SK-N-SH treated with all-trans-retinoic acid at 6 μM for 48 hours (cell line): ENCODE data around the gene BAK1.

ENCODE experiments used
- ATAC-seq: fragments of 200-7000 bp; cut with Tn5 transposase; 3 replicates; pipeline ENCODE4 v1.9.1; 2020; ENCODE audit warnings: mild to moderate bottlenecking, moderate library complexity
- ARNTL ChIP-seq: fragments of 450-650 bp; formaldehyde crosslinking; IDR thresholded peaks from 2 replicates; pipeline ENCODE4 v1.5.0; 2020; ENCODE audit warnings: low read depth, mild to moderate bottlenecking, moderate library complexity, borderline replicate concordance
- CSDC2 ChIP-seq: fragments of 250-450 bp; sonication (Bioruptor Pico); IDR thresholded peaks from 2 replicates; pipeline ENCODE4 v1.5.0; 2020; ENCODE audit warnings: mild to moderate bottlenecking, moderate library complexity
- ESRRG ChIP-seq: fragments of 250-450 bp; sonication (Bioruptor Pico); IDR thresholded peaks from 2 replicates; pipeline ENCODE4 v1.6.1; 2021; ENCODE audit warnings: mild to moderate bottlenecking
- GLIS3 ChIP-seq: fragments of 250-450 bp; sonication (Bioruptor Pico); IDR thresholded peaks from 2 replicates; pipeline ENCODE4 v1.5.0; 2020; ENCODE audit warnings: mild to moderate bottlenecking, moderate library complexity
- ISL1 ChIP-seq: fragments of 250-450 bp; sonication (Bioruptor Pico); IDR thresholded peaks from 2 replicates; pipeline ENCODE4 v2.1.2; 2022; ENCODE audit warnings: mild to moderate bottlenecking, moderate library complexity
- OSR1 ChIP-seq: fragments of 250-450 bp; sonication (Bioruptor Pico); IDR thresholded peaks from 2 replicates; pipeline ENCODE4 v1.8.0; 2022; ENCODE audit warnings: moderate library complexity, mild to moderate bottlenecking, inconsistent platforms
- PPARA ChIP-seq: fragments of 250-450 bp; sonication (Bioruptor Pico); IDR thresholded peaks from 2 replicates; pipeline ENCODE4 v1.5.0; 2020; ENCODE audit warnings: mild to moderate bottlenecking, borderline replicate concordance
- RARB ChIP-seq: fragments of 250-450 bp; sonication (Bioruptor Pico); IDR thresholded peaks from 2 replicates; pipeline ENCODE4 v1.8.0; 2021; ENCODE audit warnings: mild to moderate bottlenecking, moderate library complexity
- SNAI2 ChIP-seq: fragments of 250-450 bp; sonication (Bioruptor Pico); IDR thresholded peaks from 2 replicates; pipeline ENCODE4 v1.5.0; 2020; ENCODE audit warnings: mild to moderate bottlenecking, moderate library complexity
- TCF4 ChIP-seq: fragments of 250-450 bp; sonication (Bioruptor Pico); IDR thresholded peaks from 2 replicates; pipeline ENCODE4 v1.8.0; 2021; ENCODE audit warnings: mild to moderate bottlenecking, moderate library complexity, borderline replicate concordance
- TOX ChIP-seq: fragments of 250-450 bp; sonication (Bioruptor Pico); IDR thresholded peaks from 2 replicates; pipeline ENCODE4 v1.8.0; 2021; ENCODE audit warnings: mild to moderate bottlenecking, moderate library complexity, borderline replicate concordance
- ZC3H10 ChIP-seq: fragments of 250-450 bp; sonication (Bioruptor Pico); IDR thresholded peaks from 2 replicates; pipeline ENCODE4 v1.5.1; 2021; ENCODE audit warnings: mild to moderate bottlenecking, moderate library complexity
- ZFP3 ChIP-seq: fragments of 250-450 bp; sonication (Bioruptor Pico); IDR thresholded peaks from 2 replicates; pipeline ENCODE4 v1.5.0; 2020; ENCODE audit warnings: mild to moderate bottlenecking, moderate library complexity
- ZFP30 ChIP-seq: fragments of 450-650 bp; formaldehyde crosslinking; IDR thresholded peaks from 2 replicates; pipeline ENCODE4 v1.5.0; 2022; ENCODE audit warnings: mild to moderate bottlenecking, moderate library complexity
- ZNF70 ChIP-seq: fragments of 450-650 bp; formaldehyde crosslinking; IDR thresholded peaks from 2 replicates; pipeline ENCODE4 v1.5.0; 2020; ENCODE audit warnings: mild to moderate bottlenecking, moderate library complexity
- ZNF8 ChIP-seq: fragments of 450-650 bp; formaldehyde crosslinking; IDR thresholded peaks from 2 replicates; pipeline ENCODE4 v1.5.0; 2020; ENCODE audit warnings: mild to moderate bottlenecking, moderate library complexity
- TF ChIP-seq, protein P1 (sequence below): fragments of 250-450 bp; sonication (Bioruptor Pico); IDR thresholded peaks from 2 replicates; pipeline ENCODE4 v1.8.0; 2020; ENCODE audit warnings: mild to moderate bottlenecking, moderate library complexity, borderline replicate concordance
- TF ChIP-seq, protein P2 (sequence below): fragments of 250-450 bp; sonication (Bioruptor Pico); IDR thresholded peaks from 2 replicates; pipeline ENCODE4 v1.5.1; 2021; ENCODE audit warnings: mild to moderate bottlenecking, moderate library complexity
- TF ChIP-seq, protein P3 (sequence below): fragments of 250-450 bp; sonication (Bioruptor Pico); IDR thresholded peaks from 2 replicates; pipeline ENCODE4 v1.5.0; 2020; ENCODE audit warnings: mild to moderate bottlenecking, moderate library complexity
- TF ChIP-seq, protein P4 (sequence below): fragments of 250-450 bp; sonication (Bioruptor Pico); IDR thresholded peaks from 2 replicates; pipeline ENCODE4 v1.5.1; 2020; ENCODE audit warnings: low read depth, mild to moderate bottlenecking, moderate library complexity
- TF ChIP-seq, protein P5 (sequence below): fragments of 250-450 bp; sonication (Bioruptor Pico); IDR thresholded peaks from 2 replicates; pipeline ENCODE4 v1.8.0; 2021; ENCODE audit warnings: low read depth, mild to moderate bottlenecking, moderate library complexity, borderline replicate concordance

Gene BAK1

DNA sequence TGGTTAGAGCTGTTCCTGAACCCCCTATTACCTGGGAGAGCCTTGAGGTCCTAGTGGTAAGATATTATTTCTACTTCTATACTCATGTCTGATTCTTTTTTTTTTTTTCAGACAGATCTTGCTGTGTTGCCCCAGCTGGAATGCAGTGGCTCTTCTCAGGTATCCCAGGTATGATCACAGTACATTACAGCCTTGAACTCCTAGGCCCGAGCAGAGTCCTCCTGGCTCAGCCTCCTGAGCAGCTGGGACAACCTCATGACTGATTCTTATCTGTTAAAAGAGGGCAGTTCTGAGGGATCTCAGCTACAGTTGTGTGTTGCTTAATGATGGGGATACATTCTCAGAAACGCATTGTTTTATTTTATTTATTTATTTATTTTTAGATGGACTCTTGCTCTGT is 30.2 kb downstream of the BAK1 start (continued):
- no peak for TF ChIP-seq CSDC2 (CRISPR knock-in tag)
- TF ChIP-seq ZNF70, result no peak
- TF ChIP-seq TCF4, result no peak
- no peak for TF ChIP-seq OSR1 (CRISPR knock-in tag)
- TF ChIP-seq ESRRG, result no peak
- TF ChIP-seq ZC3H10 (CRISPR knock-in tag), result no peak
- TF ChIP-seq, protein P1, sequence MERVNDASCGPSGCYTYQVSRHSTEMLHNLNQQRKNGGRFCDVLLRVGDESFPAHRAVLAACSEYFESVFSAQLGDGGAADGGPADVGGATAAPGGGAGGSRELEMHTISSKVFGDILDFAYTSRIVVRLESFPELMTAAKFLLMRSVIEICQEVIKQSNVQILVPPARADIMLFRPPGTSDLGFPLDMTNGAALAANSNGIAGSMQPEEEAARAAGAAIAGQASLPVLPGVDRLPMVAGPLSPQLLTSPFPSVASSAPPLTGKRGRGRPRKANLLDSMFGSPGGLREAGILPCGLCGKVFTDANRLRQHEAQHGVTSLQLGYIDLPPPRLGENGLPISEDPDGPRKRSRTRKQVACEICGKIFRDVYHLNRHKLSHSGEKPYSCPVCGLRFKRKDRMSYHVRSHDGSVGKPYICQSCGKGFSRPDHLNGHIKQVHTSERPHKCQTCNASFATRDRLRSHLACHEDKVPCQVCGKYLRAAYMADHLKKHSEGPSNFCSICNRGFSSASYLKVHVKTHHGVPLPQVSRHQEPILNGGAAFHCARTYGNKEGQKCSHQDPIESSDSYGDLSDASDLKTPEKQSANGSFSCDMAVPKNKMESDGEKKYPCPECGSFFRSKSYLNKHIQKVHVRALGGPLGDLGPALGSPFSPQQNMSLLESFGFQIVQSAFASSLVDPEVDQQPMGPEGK (CRISPR knock-in tag), result no peak
- TF ChIP-seq, protein P2, sequence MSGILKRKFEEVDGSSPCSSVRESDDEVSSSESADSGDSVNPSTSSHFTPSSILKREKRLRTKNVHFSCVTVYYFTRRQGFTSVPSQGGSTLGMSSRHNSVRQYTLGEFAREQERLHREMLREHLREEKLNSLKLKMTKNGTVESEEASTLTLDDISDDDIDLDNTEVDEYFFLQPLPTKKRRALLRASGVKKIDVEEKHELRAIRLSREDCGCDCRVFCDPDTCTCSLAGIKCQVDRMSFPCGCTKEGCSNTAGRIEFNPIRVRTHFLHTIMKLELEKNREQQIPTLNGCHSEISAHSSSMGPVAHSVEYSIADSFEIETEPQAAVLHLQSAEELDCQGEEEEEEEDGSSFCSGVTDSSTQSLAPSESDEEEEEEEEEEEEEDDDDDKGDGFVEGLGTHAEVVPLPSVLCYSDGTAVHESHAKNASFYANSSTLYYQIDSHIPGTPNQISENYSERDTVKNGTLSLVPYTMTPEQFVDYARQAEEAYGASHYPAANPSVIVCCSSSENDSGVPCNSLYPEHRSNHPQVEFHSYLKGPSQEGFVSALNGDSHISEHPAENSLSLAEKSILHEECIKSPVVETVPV (CRISPR knock-in tag), result no peak

DNA sequence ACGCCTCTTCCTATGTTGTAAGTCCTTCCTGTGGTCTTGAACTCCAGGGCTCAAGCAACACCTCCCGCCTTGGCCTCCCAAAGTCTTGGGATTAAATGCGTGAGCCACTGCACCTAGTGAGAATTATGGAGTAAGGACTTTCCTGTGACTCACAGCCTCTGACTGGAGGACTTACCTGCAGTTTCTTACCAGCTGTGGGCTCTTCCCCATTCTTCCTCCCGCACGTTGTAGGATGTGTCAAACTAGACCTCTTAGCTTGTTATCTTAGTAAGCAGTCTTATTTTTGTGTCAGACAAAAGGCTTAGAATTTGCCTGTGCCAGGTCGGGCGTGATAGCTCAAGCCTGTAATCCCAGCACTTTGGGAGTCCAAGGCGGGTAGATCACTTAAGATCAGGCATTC is 30.9 kb downstream of the BAK1 start:
- TF ChIP-seq, protein P3, sequence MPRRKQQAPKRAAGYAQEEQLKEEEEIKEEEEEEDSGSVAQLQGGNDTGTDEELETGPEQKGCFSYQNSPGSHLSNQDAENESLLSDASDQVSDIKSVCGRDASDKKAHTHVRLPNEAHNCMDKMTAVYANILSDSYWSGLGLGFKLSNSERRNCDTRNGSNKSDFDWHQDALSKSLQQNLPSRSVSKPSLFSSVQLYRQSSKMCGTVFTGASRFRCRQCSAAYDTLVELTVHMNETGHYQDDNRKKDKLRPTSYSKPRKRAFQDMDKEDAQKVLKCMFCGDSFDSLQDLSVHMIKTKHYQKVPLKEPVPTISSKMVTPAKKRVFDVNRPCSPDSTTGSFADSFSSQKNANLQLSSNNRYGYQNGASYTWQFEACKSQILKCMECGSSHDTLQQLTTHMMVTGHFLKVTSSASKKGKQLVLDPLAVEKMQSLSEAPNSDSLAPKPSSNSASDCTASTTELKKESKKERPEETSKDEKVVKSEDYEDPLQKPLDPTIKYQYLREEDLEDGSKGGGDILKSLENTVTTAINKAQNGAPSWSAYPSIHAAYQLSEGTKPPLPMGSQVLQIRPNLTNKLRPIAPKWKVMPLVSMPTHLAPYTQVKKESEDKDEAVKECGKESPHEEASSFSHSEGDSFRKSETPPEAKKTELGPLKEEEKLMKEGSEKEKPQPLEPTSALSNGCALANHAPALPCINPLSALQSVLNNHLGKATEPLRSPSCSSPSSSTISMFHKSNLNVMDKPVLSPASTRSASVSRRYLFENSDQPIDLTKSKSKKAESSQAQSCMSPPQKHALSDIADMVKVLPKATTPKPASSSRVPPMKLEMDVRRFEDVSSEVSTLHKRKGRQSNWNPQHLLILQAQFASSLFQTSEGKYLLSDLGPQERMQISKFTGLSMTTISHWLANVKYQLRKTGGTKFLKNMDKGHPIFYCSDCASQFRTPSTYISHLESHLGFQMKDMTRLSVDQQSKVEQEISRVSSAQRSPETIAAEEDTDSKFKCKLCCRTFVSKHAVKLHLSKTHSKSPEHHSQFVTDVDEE (CRISPR knock-in tag), result no peak
- TF ChIP-seq ARNTL (CRISPR knock-in tag) (no peak), ZFP3 (CRISPR knock-in tag) (no peak)

DNA sequence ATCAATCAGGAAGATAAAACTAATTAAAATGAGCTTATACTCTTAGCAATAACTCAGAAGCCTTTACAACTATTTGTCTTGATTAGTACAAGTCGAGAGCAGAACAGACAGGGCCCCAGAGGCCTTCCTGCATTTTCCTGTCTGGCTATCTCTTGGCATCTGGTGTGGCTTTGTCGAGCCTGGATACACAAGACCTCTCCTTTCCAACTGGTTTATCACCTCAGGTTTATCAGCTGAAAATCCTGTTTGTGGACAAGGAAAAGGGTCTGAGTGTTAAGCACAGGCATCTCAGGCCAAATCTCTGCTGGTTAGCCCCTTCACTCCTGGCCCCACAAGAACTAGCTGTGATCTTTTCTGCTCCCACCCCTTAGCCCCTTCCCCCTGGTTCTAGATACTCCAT is 32.6 kb downstream of the BAK1 start:
- TF ChIP-seq CSDC2 (CRISPR knock-in tag), result no peak
- no peak for TF ChIP-seq ARNTL (CRISPR knock-in tag)
- TF ChIP-seq, protein P4, sequence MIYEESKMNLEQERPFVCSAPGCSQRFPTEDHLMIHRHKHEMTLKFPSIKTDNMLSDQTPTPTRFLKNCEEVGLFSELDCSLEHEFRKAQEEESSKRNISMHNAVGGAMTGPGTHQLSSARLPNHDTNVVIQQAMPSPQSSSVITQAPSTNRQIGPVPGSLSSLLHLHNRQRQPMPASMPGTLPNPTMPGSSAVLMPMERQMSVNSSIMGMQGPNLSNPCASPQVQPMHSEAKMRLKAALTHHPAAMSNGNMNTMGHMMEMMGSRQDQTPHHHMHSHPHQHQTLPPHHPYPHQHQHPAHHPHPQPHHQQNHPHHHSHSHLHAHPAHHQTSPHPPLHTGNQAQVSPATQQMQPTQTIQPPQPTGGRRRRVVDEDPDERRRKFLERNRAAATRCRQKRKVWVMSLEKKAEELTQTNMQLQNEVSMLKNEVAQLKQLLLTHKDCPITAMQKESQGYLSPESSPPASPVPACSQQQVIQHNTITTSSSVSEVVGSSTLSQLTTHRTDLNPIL (CRISPR knock-in tag), result no peak
- no peak for TF ChIP-seq RARB (CRISPR knock-in tag)
- TF ChIP-seq, protein P2 (CRISPR knock-in tag), result no peak
- no peak for TF ChIP-seq ZNF70
- no peak for TF ChIP-seq TOX (CRISPR knock-in tag)
- TF ChIP-seq ISL1 (CRISPR knock-in tag), result no peak
- TF ChIP-seq, protein P3 (CRISPR knock-in tag), result no peak
- no peak for TF ChIP-seq PPARA (CRISPR knock-in tag)
- TF ChIP-seq, protein P1 (CRISPR knock-in tag), result no peak
- TF ChIP-seq TCF4, result no peak
- no peak for TF ChIP-seq ZNF8 (CRISPR knock-in tag)
- no peak for TF ChIP-seq ESRRG
- TF ChIP-seq GLIS3 (CRISPR knock-in tag), result no peak
- TF ChIP-seq OSR1 (CRISPR knock-in tag), result no peak
- TF ChIP-seq, protein P5, sequence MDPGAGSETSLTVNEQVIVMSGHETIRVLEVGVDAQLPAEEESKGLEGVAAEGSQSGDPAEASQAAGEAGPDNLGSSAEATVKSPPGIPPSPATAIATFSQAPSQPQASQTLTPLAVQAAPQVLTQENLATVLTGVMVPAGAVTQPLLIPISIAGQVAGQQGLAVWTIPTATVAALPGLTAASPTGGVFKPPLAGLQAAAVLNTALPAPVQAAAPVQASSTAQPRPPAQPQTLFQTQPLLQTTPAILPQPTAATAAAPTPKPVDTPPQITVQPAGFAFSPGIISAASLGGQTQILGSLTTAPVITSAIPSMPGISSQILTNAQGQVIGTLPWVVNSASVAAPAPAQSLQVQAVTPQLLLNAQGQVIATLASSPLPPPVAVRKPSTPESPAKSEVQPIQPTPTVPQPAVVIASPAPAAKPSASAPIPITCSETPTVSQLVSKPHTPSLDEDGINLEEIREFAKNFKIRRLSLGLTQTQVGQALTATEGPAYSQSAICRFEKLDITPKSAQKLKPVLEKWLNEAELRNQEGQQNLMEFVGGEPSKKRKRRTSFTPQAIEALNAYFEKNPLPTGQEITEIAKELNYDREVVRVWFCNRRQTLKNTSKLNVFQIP (CRISPR knock-in tag), result no peak
- no peak for TF ChIP-seq ZC3H10 (CRISPR knock-in tag)
- TF ChIP-seq SNAI2 (CRISPR knock-in tag), result no peak
- TF ChIP-seq ZFP30 (CRISPR knock-in tag), result no peak

More for the DNA sequence above, 30.9 kb downstream of the BAK1 start:
- ATAC-seq, result no peak

More for the DNA sequence above, 32.6 kb downstream of the BAK1 start:
- no peak for ATAC-seq
